Measurements from ENCODE around the gene DNAJC16.
"Not testable (repeated sequence)": the region's sequence is repeated elsewhere in the genome, so short reads cannot be mapped to it uniquely, and the experiment has no call there.

Gene DNAJC16

GRCh38 chr1:15506831-15507230, 19.8 kb upstream of the DNAJC16 start:
- in situ Hi-C loops (cut with MboI; ENCODE audit: low sequenced_read_pairs), result no loop called here

GRCh38 chr1:15507278-15507677, 19.4 kb upstream of the DNAJC16 start:
- in situ Hi-C loops (cut with MboI; ENCODE audit: low sequenced_read_pairs), result no loop called here

GRCh38 chr1:15508700-15509487, 17.8 kb upstream of the DNAJC16 start:
- in situ Hi-C loops (cut with MboI; ENCODE audit: low sequenced_read_pairs), result no loop called here

GRCh38 chr1:15509586-15509985, 17.1 kb upstream of the DNAJC16 start:
- in situ Hi-C loops (cut with MboI; ENCODE audit: low sequenced_read_pairs), result no loop called here

GRCh38 chr1:15510611-15511405, 15.8 kb upstream of the DNAJC16 start:
- in situ Hi-C loops (cut with MboI; ENCODE audit: low sequenced_read_pairs), result no loop called here

- in situ Hi-C loops (cut with MboI; ENCODE audit: low sequenced_read_pairs), result no loop called here
Measured at GRCh38 chr1:15513192-15513591, 13.5 kb upstream of the DNAJC16 start.

- in situ Hi-C loops (cut with MboI; ENCODE audit: low sequenced_read_pairs), result no loop called here
Measured at GRCh38 chr1:15513919-15514318, 12.7 kb upstream of the DNAJC16 start.

GRCh38 chr1:15514557-15514956, 12.1 kb upstream of the DNAJC16 start:
- in situ Hi-C loops (cut with MboI; ENCODE audit: low sequenced_read_pairs), result not testable (repeated sequence)

- in situ Hi-C loops (cut with MboI; ENCODE audit: low sequenced_read_pairs), result no loop called here
Measured at GRCh38 chr1:15515022-15515663, 11.5 kb upstream of the DNAJC16 start.

GRCh38 chr1:15519625-15520024, 7.0 kb upstream of the DNAJC16 start:
- in situ Hi-C loops (cut with MboI; ENCODE audit: low sequenced_read_pairs), result no loop called here

- in situ Hi-C loops (cut with MboI; ENCODE audit: low sequenced_read_pairs), result not testable (repeated sequence)
Measured at GRCh38 chr1:15521206-15521906, 5.3 kb upstream of the DNAJC16 start.

GRCh38 chr1:15522551-15522950, 4.1 kb upstream of the DNAJC16 start:
- in situ Hi-C loops (cut with MboI; ENCODE audit: low sequenced_read_pairs), result no loop called here

GRCh38 chr1:15523104-15524020, 3.3 kb upstream of the DNAJC16 start:
- in situ Hi-C loops (cut with MboI; ENCODE audit: low sequenced_read_pairs), result no loop called here

- in situ Hi-C loops (cut with MboI; ENCODE audit: low sequenced_read_pairs), result no loop called here
Measured at GRCh38 chr1:15524021-15524282, 2.7 kb upstream of the DNAJC16 start, which contains the start of gene CASP9. TSS of gene CASP9 (minus strand) at chr1:15524215. CDS start at chr1:15524200, 15 bp downstream.

- in situ Hi-C loops (cut with MboI; ENCODE audit: low sequenced_read_pairs), result no loop called here
Measured at GRCh38 chr1:15524283-15525049, 2.2 kb upstream of the DNAJC16 start.

- in situ Hi-C loops (cut with MboI; ENCODE audit: low sequenced_read_pairs), result no loop called here
Measured at GRCh38 chr1:15525050-15526020, 1.3 kb upstream of the DNAJC16 start.

GRCh38 chr1:15526021-15526489, 593 bp upstream of the DNAJC16 start:
- in situ Hi-C loops (cut with MboI; ENCODE audit: low sequenced_read_pairs), result no loop called here

- in situ Hi-C loops (cut with MboI; ENCODE audit: low sequenced_read_pairs), result no loop called here
Measured at GRCh38 chr1:15531003-15531402, 4.4 kb downstream of the DNAJC16 start.
